ENCODE measurements around the gene AP1AR.

AP1AR gene

GRCh38 chr4:112231779-112232713 lies at the start of gene AP1AR:
TSS of gene AP1AR (plus strand) at chr4:112231787. CDS start at chr4:112232092, 305 bp downstream.
- peaks cover 5% of the 10 kb centered on the region for H3K4me1 ChIP-seq (ENCODE audit: control insufficient read depth, insufficient read depth, low read length)
- H3K4me3 ChIP-seq (ENCODE audit: low read depth, low read length), result peak within 1 kb of the TSS; percentile 76

GRCh38 chr4:112182604-112183003 lies 49.0 kb upstream of the AP1AR start:
- Histone ChIP-seq H3K9ac (ENCODE audit: low read depth, low read length) (no peak overlapping the region), H3K27me3 (ENCODE audit: control insufficient read depth, insufficient read depth, low read length) (no peaks in the 10 kb centered on the region), H3K9me3 (ENCODE audit: control insufficient read depth, insufficient read depth, low read length) (no peaks in the 10 kb centered on the region), H3K4me1 (ENCODE audit: control insufficient read depth, insufficient read depth, low read length) (no peaks in the 10 kb centered on the region), H3K36me3 (ENCODE audit: control insufficient read depth, insufficient read depth, low read length) (no peaks in the 10 kb centered on the region), H3K4me3 (ENCODE audit: low read depth, low read length) (no peak overlapping the region)

More at GRCh38 chr4:112231779-112232713, at the start of gene AP1AR:
- Histone ChIP-seq H3K27me3 (ENCODE audit: control insufficient read depth, insufficient read depth, low read length) (no peaks in the 10 kb centered on the region), H3K9ac (ENCODE audit: low read depth, low read length) (peak within 1 kb of the TSS; percentile 88), H3K9me3 (ENCODE audit: control insufficient read depth, insufficient read depth, low read length) (no peaks in the 10 kb centered on the region), H3K36me3 (ENCODE audit: control insufficient read depth, insufficient read depth, low read length) (no peaks in the 10 kb centered on the region)

- Histone ChIP-seq H3K4me1 (ENCODE audit: control insufficient read depth, insufficient read depth, low read length) (no peaks in the 10 kb centered on the region), H3K4me3 (ENCODE audit: low read depth, low read length) (no peak overlapping the region), H3K9ac (ENCODE audit: low read depth, low read length) (no peak overlapping the region), H3K9me3 (ENCODE audit: control insufficient read depth, insufficient read depth, low read length) (no peaks in the 10 kb centered on the region), H3K36me3 (ENCODE audit: control insufficient read depth, insufficient read depth, low read length) (no peaks in the 10 kb centered on the region), H3K27me3 (ENCODE audit: control insufficient read depth, insufficient read depth, low read length) (no peaks in the 10 kb centered on the region)
Measured at GRCh38 chr4:112183252-112183651, 48.3 kb upstream of the AP1AR start.

GRCh38 chr4:112184438-112184837 lies 47.1 kb upstream of the AP1AR start:
- Histone ChIP-seq H3K27me3 (ENCODE audit: control insufficient read depth, insufficient read depth, low read length) (no peaks in the 10 kb centered on the region), H3K4me1 (ENCODE audit: control insufficient read depth, insufficient read depth, low read length) (no peaks in the 10 kb centered on the region), H3K9ac (ENCODE audit: low read depth, low read length) (no peak overlapping the region), H3K4me3 (ENCODE audit: low read depth, low read length) (no peak overlapping the region), H3K9me3 (ENCODE audit: control insufficient read depth, insufficient read depth, low read length) (no peaks in the 10 kb centered on the region), H3K36me3 (ENCODE audit: control insufficient read depth, insufficient read depth, low read length) (no peaks in the 10 kb centered on the region)

- no peak overlapping the region for H3K4me3 ChIP-seq (ENCODE audit: low read depth, low read length)
- no peaks in the 10 kb centered on the region for H3K9me3 ChIP-seq (ENCODE audit: control insufficient read depth, insufficient read depth, low read length)
- H3K9ac ChIP-seq (ENCODE audit: low read depth, low read length), result no peak overlapping the region
- H3K36me3 ChIP-seq (ENCODE audit: control insufficient read depth, insufficient read depth, low read length), result no peaks in the 10 kb centered on the region
- no peaks in the 10 kb centered on the region for H3K27me3 ChIP-seq (ENCODE audit: control insufficient read depth, insufficient read depth, low read length)
- H3K4me1 ChIP-seq (ENCODE audit: control insufficient read depth, insufficient read depth, low read length), result no peaks in the 10 kb centered on the region
Measured at GRCh38 chr4:112185334-112185733, 46.3 kb upstream of the AP1AR start.

- Histone ChIP-seq H3K36me3 (ENCODE audit: control insufficient read depth, insufficient read depth, low read length) (no peaks in the 10 kb centered on the region), H3K27me3 (ENCODE audit: control insufficient read depth, insufficient read depth, low read length) (no peaks in the 10 kb centered on the region), H3K4me1 (ENCODE audit: control insufficient read depth, insufficient read depth, low read length) (no peaks in the 10 kb centered on the region), H3K9ac (ENCODE audit: low read depth, low read length) (no peak overlapping the region), H3K9me3 (ENCODE audit: control insufficient read depth, insufficient read depth, low read length) (no peaks in the 10 kb centered on the region), H3K4me3 (ENCODE audit: low read depth, low read length) (no peak overlapping the region)
Measured at GRCh38 chr4:112185740-112186670, 45.6 kb upstream of the AP1AR start.

- Histone ChIP-seq H3K9ac (ENCODE audit: low read depth, low read length) (no peak overlapping the region), H3K4me3 (ENCODE audit: low read depth, low read length) (no peak overlapping the region), H3K27me3 (ENCODE audit: control insufficient read depth, insufficient read depth, low read length) (no peaks in the 10 kb centered on the region), H3K36me3 (ENCODE audit: control insufficient read depth, insufficient read depth, low read length) (no peaks in the 10 kb centered on the region), H3K9me3 (ENCODE audit: control insufficient read depth, insufficient read depth, low read length) (no peaks in the 10 kb centered on the region), H3K4me1 (ENCODE audit: control insufficient read depth, insufficient read depth, low read length) (no peaks in the 10 kb centered on the region)
Measured at GRCh38 chr4:112189754-112190153, 41.8 kb upstream of the AP1AR start.

GRCh38 chr4:112190684-112191083 lies 40.9 kb upstream of the AP1AR start:
- H3K27me3 ChIP-seq (ENCODE audit: control insufficient read depth, insufficient read depth, low read length), result no peaks in the 10 kb centered on the region
- no peak overlapping the region for H3K9ac ChIP-seq (ENCODE audit: low read depth, low read length)
- no peaks in the 10 kb centered on the region for H3K9me3 ChIP-seq (ENCODE audit: control insufficient read depth, insufficient read depth, low read length)
- H3K4me1 ChIP-seq (ENCODE audit: control insufficient read depth, insufficient read depth, low read length), result no peaks in the 10 kb centered on the region
- no peaks in the 10 kb centered on the region for H3K36me3 ChIP-seq (ENCODE audit: control insufficient read depth, insufficient read depth, low read length)
- H3K4me3 ChIP-seq (ENCODE audit: low read depth, low read length), result no peak overlapping the region

- H3K4me3 ChIP-seq (ENCODE audit: low read depth, low read length), result no peak overlapping the region
- no peaks in the 10 kb centered on the region for H3K27me3 ChIP-seq (ENCODE audit: control insufficient read depth, insufficient read depth, low read length)
- no peak overlapping the region for H3K9ac ChIP-seq (ENCODE audit: low read depth, low read length)
- H3K36me3 ChIP-seq (ENCODE audit: control insufficient read depth, insufficient read depth, low read length), result no peaks in the 10 kb centered on the region
- H3K4me1 ChIP-seq (ENCODE audit: control insufficient read depth, insufficient read depth, low read length), result no peaks in the 10 kb centered on the region
- H3K9me3 ChIP-seq (ENCODE audit: control insufficient read depth, insufficient read depth, low read length), result no peaks in the 10 kb centered on the region
Measured at GRCh38 chr4:112196461-112196860, 35.1 kb upstream of the AP1AR start.

- Histone ChIP-seq H3K27me3 (ENCODE audit: control insufficient read depth, insufficient read depth, low read length) (no peaks in the 10 kb centered on the region), H3K9me3 (ENCODE audit: control insufficient read depth, insufficient read depth, low read length) (no peaks in the 10 kb centered on the region), H3K9ac (ENCODE audit: low read depth, low read length) (no peak overlapping the region), H3K4me3 (ENCODE audit: low read depth, low read length) (no peak overlapping the region), H3K4me1 (ENCODE audit: control insufficient read depth, insufficient read depth, low read length) (peaks cover 5% of the 10 kb centered on the region), H3K36me3 (ENCODE audit: control insufficient read depth, insufficient read depth, low read length) (no peaks in the 10 kb centered on the region)
Measured at GRCh38 chr4:112199041-112199440, 32.5 kb upstream of the AP1AR start.

GRCh38 chr4:112201915-112202505 lies 29.6 kb upstream of the AP1AR start:
- no peaks in the 10 kb centered on the region for H3K36me3 ChIP-seq (ENCODE audit: control insufficient read depth, insufficient read depth, low read length)
- peak overlapping the region; percentile 16 for H3K9ac ChIP-seq (ENCODE audit: low read depth, low read length)
- H3K27me3 ChIP-seq (ENCODE audit: control insufficient read depth, insufficient read depth, low read length), result no peaks in the 10 kb centered on the region
- H3K4me3 ChIP-seq (ENCODE audit: low read depth, low read length), result no peak overlapping the region
- peaks cover 5% of the 10 kb centered on the region for H3K4me1 ChIP-seq (ENCODE audit: control insufficient read depth, insufficient read depth, low read length)
- no peaks in the 10 kb centered on the region for H3K9me3 ChIP-seq (ENCODE audit: control insufficient read depth, insufficient read depth, low read length)

Measured in iPS-15b (cell line).